CD1c-positive myeloid dendritic cell (primary cell): ENCODE data around the gene CAMK2B.
"Not testable (repeated sequence)": the region's sequence is repeated elsewhere in the genome, so short reads cannot be mapped to it uniquely, and the experiment has no call there.

Experiments used
- DNase-seq: peaks from one replicate; pipeline ENCODE4 v3.0.0-alpha.2; 2016; ENCODE audit errors: extremely low spot score

Gene CAMK2B

DNA sequence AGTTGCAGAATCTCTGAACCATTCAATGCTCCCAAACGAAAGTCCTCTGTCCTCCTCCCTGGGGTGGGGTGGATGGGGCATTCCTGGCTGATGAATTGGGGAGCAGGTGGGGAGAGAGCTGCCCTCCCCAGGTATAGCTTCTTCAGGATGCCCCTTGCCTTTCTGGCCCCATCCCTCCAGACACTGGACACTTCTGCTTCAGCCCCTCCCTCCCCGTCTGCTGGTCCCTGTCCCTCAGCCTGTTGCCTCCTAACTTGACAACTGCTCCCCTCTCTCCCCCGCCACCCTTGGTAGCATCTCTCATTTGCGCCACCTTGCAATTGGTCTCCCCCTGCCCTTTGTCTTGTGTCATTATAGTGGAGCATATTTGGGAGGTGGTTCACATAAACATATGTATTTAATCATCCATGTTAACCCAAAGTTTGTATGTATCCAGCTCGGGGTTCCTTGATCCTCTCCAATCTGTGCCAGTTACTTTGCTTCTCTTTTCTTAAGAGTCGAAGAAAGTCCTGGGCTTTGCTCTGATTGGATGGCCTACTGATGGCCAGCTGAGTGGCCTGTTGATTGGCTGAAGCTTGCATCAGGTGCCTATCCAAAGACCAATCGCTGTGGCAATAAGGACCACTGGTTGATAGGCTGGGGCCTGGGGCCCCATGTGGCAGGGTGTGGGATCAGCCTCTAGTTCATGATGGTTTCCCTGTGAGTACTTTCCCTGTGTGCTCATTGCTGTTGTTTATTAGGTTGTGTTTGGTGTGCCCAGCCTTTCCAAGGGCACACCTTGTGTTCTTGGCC, 132.2 kb downstream of the CAMK2B start:
- no peak for DNase-seq

DNA sequence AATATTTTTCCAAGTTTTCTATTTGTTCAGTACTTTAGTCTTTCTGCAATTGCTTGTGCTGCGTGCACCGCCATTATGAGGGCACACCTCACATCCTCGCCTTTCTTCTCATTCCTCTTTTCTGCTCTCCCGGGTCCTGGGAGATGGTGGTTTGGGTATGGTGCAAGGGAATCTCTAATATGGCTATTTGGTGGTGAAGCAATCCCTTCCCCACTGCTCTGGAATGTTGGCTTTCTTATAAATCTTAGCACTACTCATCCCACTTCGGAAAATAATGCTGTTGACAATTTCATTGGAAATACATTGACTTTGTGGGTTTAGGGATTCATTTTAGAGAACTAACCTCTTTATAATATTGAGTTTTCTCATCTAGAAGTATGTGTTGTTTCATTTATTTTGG, 134.2 kb downstream of the CAMK2B start:
- DNase-seq: no peak

GRCh38 chr7:44189993-44190872, 135.2 kb downstream of the CAMK2B start:
- no peak for DNase-seq

DNA sequence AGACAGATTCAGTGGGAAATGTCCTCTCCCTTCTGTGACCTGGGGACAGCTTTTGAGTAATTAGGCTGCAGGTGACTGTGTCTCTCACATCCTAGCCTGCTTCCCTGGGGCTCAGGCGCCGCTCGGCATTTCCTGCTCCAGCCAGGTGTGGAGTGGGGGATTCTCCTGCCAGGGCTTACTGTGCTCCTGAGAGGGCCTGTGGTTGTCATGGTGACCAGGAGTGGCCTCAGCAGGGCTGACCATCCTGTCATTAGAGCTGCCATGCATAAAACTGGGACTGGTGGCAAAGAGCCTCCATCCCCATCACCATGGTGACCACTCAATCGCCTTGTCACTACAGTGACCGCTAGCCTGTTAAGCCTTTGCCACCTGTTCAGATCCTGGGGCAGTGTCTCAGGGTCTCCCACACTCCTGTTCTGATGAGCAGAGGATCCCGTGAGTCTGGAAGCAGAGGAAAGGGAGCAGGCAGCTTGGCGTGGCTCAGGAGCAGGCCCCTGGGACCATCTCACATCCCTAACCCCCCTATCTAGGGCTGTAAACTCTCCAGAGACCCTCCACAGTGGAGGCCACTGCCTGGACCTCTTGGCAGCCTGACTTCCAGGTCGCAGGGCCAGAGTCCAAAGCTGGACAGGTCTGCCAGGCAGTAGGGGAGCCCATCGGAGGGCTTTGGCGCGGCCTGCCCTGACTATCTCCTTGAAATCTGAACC, 136.0 kb downstream of the CAMK2B start, which contains the start of gene GCK:
GCK (minus strand) TSS at position 154 of the 707 bp plus-strand sequence. CDS start 486 bp downstream, outside the sequence.
- no peak for DNase-seq

GRCh38 chr7:44188480-44189225, 136.7 kb downstream of the CAMK2B start:
- DNase-seq: no peak

- no peak for DNase-seq
Observed at GRCh38 chr7:44187636-44188416, 137.6 kb downstream of the CAMK2B start.

DNA sequence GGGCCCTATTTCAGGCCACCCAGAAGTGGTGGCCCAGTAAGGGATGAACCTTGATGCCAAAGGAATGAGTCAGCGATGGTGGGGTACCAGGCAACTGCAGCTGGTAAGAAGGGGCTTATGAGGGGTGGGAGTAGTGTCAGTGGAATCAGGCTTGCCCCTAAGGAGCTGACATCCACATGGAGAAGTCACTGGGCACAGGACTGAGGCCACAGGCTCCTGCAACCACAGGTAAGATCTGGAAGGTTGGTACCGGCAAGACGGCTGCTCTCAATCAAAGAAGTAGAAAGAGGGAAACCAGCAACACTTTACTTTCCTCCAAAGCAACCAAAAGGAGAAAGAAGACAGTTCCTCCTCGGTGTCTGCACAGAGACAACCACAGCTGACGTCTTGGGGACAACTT, 138.7 kb downstream of the CAMK2B start:
- no peak for DNase-seq

- DNase-seq: no peak
Observed at GRCh38 chr7:44185729-44186128, 139.7 kb downstream of the CAMK2B start.

DNA sequence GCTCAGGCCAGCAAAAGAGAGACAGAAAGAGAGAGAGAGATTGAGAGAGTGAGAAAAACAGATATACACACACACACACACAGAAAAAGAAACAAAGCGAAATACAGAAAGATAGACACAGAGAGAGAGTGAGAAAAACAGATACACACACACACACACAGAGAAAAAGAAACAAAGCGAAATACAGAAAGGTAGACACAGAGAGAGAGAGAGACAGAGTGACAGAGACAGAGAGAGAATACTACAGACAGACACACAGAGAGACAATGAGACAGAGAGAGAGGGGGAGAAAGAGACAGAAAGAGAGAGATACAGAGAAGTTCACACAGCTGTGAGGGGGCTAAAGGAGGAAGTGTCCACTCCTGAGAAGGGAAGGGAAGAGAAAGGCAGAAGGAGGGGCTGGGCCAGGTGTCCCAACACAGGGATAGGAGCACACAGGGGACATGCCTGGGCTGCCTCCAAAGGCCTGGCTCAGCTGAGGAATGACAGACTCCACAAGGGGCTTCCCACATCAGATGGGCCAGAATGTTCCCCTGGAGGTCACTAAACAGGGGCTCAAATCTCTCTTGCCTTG, 140.4 kb downstream of the CAMK2B start:
- DNase-seq: no peak

DNA sequence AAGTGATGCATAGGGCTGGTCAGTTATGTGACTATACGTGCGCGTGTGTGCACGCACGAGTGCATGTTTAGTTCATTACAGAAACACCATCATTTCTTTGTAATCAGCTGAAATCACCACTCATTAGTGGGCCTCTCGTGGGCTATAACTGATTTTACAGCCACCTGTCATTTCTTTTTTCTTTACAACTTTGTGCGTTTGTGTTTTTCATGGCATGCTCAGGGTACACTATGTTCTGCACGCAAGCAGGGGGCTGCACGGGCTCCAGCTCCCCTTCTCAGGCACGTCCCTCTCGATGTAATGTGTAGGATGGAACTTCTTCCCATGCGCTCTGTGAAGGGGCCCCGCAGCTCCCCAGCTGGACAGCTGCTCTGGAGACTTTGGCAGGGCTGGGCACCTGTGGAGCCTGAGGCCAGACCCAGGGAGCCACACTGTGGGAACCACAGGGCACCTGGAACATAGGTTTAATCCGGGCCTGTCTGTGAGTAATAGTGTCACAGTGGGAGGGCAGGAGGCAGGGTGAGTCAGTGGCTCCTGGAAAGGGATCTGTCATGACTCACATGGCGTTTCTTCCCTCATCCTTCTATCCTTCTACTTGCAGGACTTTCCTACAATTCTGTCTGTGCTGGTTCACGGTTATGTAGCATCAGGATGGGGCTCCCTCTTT, 141.1 kb downstream of the CAMK2B start:
- DNase-seq: no peak

GRCh38 chr7:44183386-44183785, 142.0 kb downstream of the CAMK2B start:
- DNase-seq: no peak

- no peak for DNase-seq
Observed at GRCh38 chr7:44182827-44183226, 142.6 kb downstream of the CAMK2B start.

DNA sequence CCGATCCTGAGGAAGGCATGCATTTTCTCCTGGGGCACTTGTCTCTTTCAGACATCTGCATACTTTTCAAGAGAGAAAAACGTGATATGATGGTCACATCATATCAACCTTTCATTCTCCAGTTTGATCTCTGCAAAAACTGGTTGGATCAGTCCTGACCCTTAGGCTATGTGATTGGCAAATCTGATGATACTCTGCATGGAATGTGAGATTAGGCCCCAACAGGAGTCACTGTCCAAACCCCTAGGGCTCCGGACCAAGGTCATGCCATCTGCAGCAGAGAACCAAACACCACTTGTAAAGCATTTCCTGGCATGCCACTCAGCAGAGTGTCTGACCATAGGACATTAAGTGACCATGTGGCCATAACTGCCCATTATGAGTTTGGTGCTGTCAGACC, 144.8 kb downstream of the CAMK2B start:
- DNase-seq: no peak

- no peak for DNase-seq
Observed at GRCh38 chr7:44177570-44178131, 147.7 kb downstream of the CAMK2B start.

DNA sequence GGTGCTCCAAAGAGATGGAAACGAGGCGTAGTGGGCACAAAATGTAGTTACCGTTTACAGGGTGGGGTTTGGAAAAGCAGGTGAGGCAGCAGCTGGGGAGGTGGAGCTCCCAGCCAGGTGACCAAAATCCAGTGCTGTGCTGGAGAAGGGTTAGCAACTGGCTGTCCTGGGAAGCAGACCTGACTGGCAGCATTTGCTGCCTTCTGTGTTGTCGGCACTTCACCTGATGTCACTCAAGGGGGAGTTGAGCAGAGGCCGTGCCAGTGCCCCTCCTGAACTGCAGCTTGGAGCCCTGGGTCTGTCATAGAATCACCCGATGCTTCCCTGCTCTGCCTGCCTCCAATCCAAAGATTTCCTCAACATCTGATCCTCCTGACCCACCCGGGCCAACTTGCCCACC, 148.9 kb downstream of the CAMK2B start:
- no peak for DNase-seq

- DNase-seq: no peak
Observed at GRCh38 chr7:44175730-44176129, 149.7 kb downstream of the CAMK2B start.

GRCh38 chr7:44174694-44174948, 150.8 kb downstream of the CAMK2B start:
- not testable (repeated sequence) for DNase-seq

DNA sequence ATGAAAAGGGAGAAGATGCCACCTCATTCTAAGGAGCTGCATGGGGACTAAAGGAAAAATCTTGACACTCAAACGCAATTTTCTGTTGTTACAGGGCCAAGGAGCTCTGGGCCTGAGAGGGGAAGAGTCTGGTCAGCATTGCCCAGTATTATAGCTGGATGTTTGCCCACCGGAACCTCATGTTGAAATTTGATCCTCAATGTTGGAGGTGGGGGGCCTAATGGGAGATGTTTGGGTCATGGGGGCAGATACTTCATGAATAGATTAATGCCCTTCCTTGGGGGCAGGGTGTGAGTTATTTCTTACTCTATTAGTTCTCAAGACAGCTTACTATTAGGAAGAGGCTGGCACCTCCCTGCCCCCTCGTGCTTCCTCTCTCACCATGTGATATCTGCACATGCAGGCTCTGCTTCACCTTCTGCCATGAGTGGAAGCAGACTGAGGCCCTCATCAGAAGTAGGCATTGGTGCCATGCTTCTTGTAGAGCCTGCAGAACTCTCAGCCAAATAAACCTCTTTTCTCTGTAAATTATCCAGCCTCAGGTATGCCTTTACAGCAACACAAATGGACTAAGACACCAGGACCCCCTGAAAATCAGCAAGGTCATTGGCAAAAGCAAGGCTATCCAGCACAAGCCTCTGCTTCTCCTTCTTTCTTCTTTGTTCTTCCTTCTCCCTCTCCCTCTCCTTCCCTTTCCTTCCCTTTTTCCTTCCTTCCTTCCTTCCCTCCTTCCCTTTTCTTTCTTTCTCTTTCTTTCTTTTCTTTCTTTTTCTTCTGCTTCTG, 151.3 kb downstream of the CAMK2B start:
- DNase-seq: no peak
